Measurements from ENCODE around the gene MYO1B. TPM values are rescaled to one million over a fixed set of nuclear protein-coding genes. Genes with fewer than 3 reads are reported as not detected.

The MYO1B gene
- total and polyA plus RNA-seq, 2 of the 8 experiments (the other 6 are each of a cell fraction or from before 2014, with no cell fraction given) = 15.5 to 61.2 TPM

- Histone ChIP-seq H2BK12ac (ENCODE audit: low read depth, low read length) (no peak overlapping the region), H3K4ac (replicated peaks; ENCODE audit: insufficient read length, low read depth, low read length) (no peak overlapping the region), H3K36me3 (ENCODE audit: control insufficient read depth in 2 of 4, insufficient read depth in 4 of 4, low read length in 3 of 4) (no peaks in the 10 kb centered on the region), H3K9me3 (ENCODE audit: insufficient read depth in 2 of 2, low read depth in 1 of 2, low read length in 1 of 2) (no peaks in the 10 kb centered on the region), H2BK5ac (ENCODE audit: low read depth, low read length) (no peak overlapping the region), H3K4me2 (ENCODE audit: insufficient read depth in 1 of 2, low read depth in 2 of 2, low read length in 2 of 2) (no peak overlapping the region), H2AFZ (ENCODE audit: low read length) (no peak overlapping the region), H3K27ac (ENCODE audit: low read depth, low read length) (no peak overlapping the region), H4K8ac (ENCODE audit: extremely low read depth, insufficient read depth, low read length) (no peak overlapping the region), H3K9ac (replicated peaks in 1 of 4; ENCODE audit: extremely low read depth in 1 of 4, low read depth in 3 of 4, low read length in 3 of 4) (no peak overlapping the region), H2AK5ac (ENCODE audit: low read depth, low read length) (no peak overlapping the region), H3K23me2 (ENCODE audit: low read depth, low read length) (no peaks in the 10 kb centered on the region), H2BK20ac (ENCODE audit: low read length) (no peak overlapping the region), H4K91ac (replicated peaks; ENCODE audit: insufficient read length, low read length) (no peak overlapping the region), H2BK15ac (ENCODE audit: low read length) (no peak overlapping the region), H4K5ac (ENCODE audit: insufficient read length, low read depth, low read length) (no peak overlapping the region), H3K4me3 (ENCODE audit: extremely low read depth in 1 of 4, insufficient read depth in 2 of 4, low read depth in 3 of 4, low read length in 4 of 4) (no peak overlapping the region), H3K79me1 (ENCODE audit: low read depth, low read length) (no peaks in the 10 kb centered on the region), H3K79me2 (ENCODE audit: control insufficient read depth in 1 of 2, insufficient read depth in 2 of 2, low read length in 2 of 2) (no peaks in the 10 kb centered on the region), H4K20me1 (replicated peaks in 1 of 2; ENCODE audit: control insufficient read depth in 1 of 2, insufficient read depth in 2 of 2, low read length in 2 of 2) (no peaks in the 10 kb centered on the region), H3K27me3 (replicated peaks in 1 of 4; ENCODE audit: control insufficient read depth in 3 of 4, extremely low read depth in 1 of 4, insufficient read depth in 3 of 4, low read length in 3 of 4) (no peaks in the 10 kb centered on the region), H3K23ac (ENCODE audit: insufficient read length) (no peak overlapping the region), H3K4me1 (replicated peaks in 1 of 4; ENCODE audit: control insufficient read depth in 3 of 4, insufficient read depth in 4 of 4, low read length in 3 of 4) (no peaks in the 10 kb centered on the region), H3K18ac (ENCODE audit: extremely low read depth, low read length) (no peak overlapping the region), H2BK120ac (replicated peaks; ENCODE audit: low read depth, low read length) (no peak overlapping the region), H3K56ac (replicated peaks; ENCODE audit: insufficient read length, low read depth, low read length) (no peak overlapping the region), H3K14ac (ENCODE audit: insufficient read length) (no peak overlapping the region)
- WGBS, 2 experiments (ENCODE audit: extremely low coverage in 1 of 2, insufficient coverage in 1 of 2, insufficient read length in 1 of 2, insufficient replicate concordance in 2 of 2, low coverage in 1 of 2, low lambda C conversion rate in 2 of 2, missing lambda C conversion rate in 1 of 2) = 94% methylated on average over 3 of the region's 3 CpGs; no CpG with 5 or more reads in 1 of the 2 experiments
- TF ChIP-seq SUZ12 (IDR thresholded peaks at IDR 0.05; ENCODE audit: low read length) = no peak
- no peak for TF ChIP-seq E2F6 (IDR thresholded peaks at IDR 0.05)
- TF ChIP-seq KDM1A (IDR thresholded peaks at IDR 0.05; ENCODE audit: borderline replicate concordance, low read length) = no peak
- TF ChIP-seq NRF1 (IDR thresholded peaks at IDR 0.05; ENCODE audit: low read depth, low read length) = no peak
- no peak for TF ChIP-seq HDAC6 (IDR thresholded peaks at IDR 0.05; ENCODE audit: low read depth, low read length)
- no peak for TF ChIP-seq CBX5 (IDR thresholded peaks at IDR 0.05; ENCODE audit: low read depth, low read length)
- no peak for TF ChIP-seq SP2 (IDR thresholded peaks at IDR 0.05; ENCODE audit: low read length)
- TF ChIP-seq MAFK (IDR thresholded peaks at IDR 0.05; ENCODE audit: low read depth, low read length) = no peak
- DNase-seq (ENCODE audit: low read depth in 1 of 2, low spot score in 2 of 2) = no peak
- ChIA-PET POLR2A (ENCODE audit: partially characterized antibody) (no interaction called here), CTCF (ENCODE audit: partially characterized antibody) (no interaction called here)
- FAIRE-seq = no peak
Observed at GRCh38 chr2:191462370-191462769, 217.2 kb downstream of the MYO1B start.

Measured in H1 (cell line).